GM23338 (cell line): ENCODE data around the gene TFB2M. TPM values are rescaled to one million over a fixed set of nuclear protein-coding genes. Genes with fewer than 3 reads are reported as not detected.

Source experiments
- EZH2phosphoT487 ChIP-seq: fragments of 200-600 bp; sonication (generic); IDR thresholded peaks from one replicate; pipeline ENCODE4 v1.8.1; 2018; ENCODE audit warnings: antibody characterized with exemption; ENCODE audit not compliant: unreplicated experiment
- POLR2AphosphoS5 ChIP-seq: IDR thresholded peaks from 2 replicates; pipeline ENCODE4 v1.6.1; 2016; ENCODE audit warnings: antibody characterized with exemption, low read depth
- STAT1 ChIP-seq: IDR thresholded peaks from one replicate; pipeline ENCODE4 v1.6.1; 2016; ENCODE audit warnings: antibody characterized with exemption; ENCODE audit not compliant: unreplicated experiment
- ZNF114 ChIP-seq: fragments of 250-450 bp; sonication (Bioruptor Pico); IDR thresholded peaks from 2 replicates; pipeline ENCODE4 v1.5.0; 2020; ENCODE audit warnings: mild to moderate bottlenecking, moderate library complexity
- ZNF331 ChIP-seq: fragments of 250-450 bp; sonication (Bioruptor Pico); IDR thresholded peaks from 2 replicates; pipeline ENCODE4 v1.5.0; 2020; ENCODE audit warnings: low read depth, mild to moderate bottlenecking, moderate library complexity
- polyA plus RNA-seq: library from polyadenylated mRNA; unstranded; fragments of >200 nt; fragmentation: Nextera tagmentation; extraction: Ambion mirVana; gene quantifications from 2 replicates; pipeline ENCODE4 v1.2.1, GENCODE V29; 2016
- total RNA-seq: library from RNA; depleted of rRNA; stranded (reverse); fragments of >200 nt; shearing (Covaris generic); gene quantifications from 2 replicates; pipeline ENCODE4 v1.2.3, GENCODE V29; 2014
- TF ChIP-seq, protein P1 (sequence below): fragments of 250-450 bp; sonication (Bioruptor Pico); IDR thresholded peaks from 2 replicates; pipeline ENCODE4 v1.5.0; 2020; ENCODE audit warnings: mild to moderate bottlenecking, moderate library complexity
- TF ChIP-seq, protein P2 (sequence below): IDR thresholded peaks from 2 replicates; pipeline ENCODE4 v1.6.1; 2016; ENCODE audit warnings: antibody characterized with exemption
- TF ChIP-seq, protein P3 (sequence below): IDR thresholded peaks from one replicate; pipeline ENCODE4 v1.6.1; 2018; ENCODE audit warnings: antibody characterized with exemption; ENCODE audit not compliant: unreplicated experiment

The TFB2M gene
- total and polyA plus RNA-seq, 2 experiments from 2014 or later: 18.7 to 24.9 TPM

DNA sequence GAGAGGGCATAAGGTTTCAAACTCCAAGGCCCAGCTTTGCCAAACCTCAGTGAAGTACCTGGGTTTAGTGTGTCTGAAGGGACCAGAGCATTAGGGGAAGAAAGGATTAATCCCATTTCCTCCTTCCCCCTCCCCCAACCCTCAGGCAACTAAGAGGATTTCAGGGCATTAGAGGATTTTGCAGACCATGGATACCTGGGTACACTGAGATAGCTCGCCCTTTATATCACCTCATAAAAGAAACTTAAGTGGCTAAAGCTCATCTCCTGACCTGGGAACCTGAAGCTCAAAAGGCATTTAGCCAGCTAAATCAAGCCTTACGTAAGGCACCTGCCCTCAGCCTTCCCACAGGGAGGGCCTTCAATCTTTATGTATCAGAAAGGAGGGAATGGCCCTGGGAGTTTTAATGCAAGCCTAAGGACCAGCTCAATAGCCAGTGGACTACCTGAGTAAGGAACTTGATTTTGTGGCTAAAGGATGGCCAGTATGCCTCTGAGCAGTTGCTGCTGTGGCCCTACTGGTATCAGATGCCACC, 32.6 kb downstream of the TFB2M start (continued):
- TF ChIP-seq, protein P1, sequence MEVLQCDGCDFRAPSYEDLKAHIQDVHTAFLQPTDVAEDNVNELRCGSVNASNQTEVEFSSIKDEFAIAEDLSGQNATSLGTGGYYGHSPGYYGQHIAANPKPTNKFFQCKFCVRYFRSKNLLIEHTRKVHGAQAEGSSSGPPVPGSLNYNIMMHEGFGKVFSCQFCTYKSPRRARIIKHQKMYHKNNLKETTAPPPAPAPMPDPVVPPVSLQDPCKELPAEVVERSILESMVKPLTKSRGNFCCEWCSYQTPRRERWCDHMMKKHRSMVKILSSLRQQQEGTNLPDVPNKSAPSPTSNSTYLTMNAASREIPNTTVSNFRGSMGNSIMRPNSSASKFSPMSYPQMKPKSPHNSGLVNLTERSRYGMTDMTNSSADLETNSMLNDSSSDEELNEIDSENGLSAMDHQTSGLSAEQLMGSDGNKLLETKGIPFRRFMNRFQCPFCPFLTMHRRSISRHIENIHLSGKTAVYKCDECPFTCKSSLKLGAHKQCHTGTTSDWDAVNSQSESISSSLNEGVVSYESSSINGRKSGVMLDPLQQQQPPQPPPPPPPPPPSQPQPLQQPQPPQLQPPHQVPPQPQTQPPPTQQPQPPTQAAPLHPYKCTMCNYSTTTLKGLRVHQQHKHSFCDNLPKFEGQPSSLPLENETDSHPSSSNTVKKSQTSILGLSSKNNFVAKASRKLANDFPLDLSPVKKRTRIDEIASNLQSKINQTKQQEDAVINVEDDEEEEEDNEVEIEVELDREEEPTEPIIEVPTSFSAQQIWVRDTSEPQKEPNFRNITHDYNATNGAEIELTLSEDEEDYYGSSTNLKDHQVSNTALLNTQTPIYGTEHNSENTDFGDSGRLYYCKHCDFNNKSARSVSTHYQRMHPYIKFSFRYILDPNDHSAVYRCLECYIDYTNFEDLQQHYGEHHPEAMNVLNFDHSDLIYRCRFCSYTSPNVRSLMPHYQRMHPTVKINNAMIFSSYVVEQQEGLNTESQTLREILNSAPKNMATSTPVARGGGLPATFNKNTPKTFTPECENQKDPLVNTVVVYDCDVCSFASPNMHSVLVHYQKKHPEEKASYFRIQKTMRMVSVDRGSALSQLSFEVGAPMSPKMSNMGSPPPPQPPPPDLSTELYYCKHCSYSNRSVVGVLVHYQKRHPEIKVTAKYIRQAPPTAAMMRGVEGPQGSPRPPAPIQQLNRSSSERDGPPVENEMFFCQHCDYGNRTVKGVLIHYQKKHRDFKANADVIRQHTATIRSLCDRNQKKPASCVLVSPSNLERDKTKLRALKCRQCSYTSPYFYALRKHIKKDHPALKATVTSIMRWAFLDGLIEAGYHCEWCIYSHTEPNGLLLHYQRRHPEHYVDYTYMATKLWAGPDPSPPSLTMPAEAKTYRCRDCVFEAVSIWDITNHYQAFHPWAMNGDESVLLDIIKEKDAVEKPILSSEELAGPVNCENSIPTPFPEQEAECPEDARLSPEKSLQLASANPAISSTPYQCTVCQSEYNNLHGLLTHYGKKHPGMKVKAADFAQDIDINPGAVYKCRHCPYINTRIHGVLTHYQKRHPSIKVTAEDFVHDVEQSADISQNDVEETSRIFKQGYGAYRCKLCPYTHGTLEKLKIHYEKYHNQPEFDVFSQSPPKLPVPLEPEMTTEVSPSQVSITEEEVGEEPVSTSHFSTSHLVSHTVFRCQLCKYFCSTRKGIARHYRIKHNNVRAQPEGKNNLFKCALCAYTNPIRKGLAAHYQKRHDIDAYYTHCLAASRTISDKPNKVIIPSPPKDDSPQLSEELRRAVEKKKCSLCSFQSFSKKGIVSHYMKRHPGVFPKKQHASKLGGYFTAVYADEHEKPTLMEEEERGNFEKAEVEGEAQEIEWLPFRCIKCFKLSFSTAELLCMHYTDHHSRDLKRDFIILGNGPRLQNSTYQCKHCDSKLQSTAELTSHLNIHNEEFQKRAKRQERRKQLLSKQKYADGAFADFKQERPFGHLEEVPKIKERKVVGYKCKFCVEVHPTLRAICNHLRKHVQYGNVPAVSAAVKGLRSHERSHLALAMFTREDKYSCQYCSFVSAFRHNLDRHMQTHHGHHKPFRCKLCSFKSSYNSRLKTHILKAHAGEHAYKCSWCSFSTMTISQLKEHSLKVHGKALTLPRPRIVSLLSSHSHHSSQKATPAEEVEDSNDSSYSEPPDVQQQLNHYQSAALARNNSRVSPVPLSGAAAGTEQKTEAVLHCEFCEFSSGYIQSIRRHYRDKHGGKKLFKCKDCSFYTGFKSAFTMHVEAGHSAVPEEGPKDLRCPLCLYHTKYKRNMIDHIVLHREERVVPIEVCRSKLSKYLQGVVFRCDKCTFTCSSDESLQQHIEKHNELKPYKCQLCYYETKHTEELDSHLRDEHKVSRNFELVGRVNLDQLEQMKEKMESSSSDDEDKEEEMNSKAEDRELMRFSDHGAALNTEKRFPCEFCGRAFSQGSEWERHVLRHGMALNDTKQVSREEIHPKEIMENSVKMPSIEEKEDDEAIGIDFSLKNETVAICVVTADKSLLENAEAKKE: no peak
- TF ChIP-seq ZNF114 (CRISPR knock-in tag) (no peak), POLR2AphosphoS5 (no peak), STAT1 (no peak), ZNF331 (CRISPR knock-in tag) (no peak), EZH2phosphoT487 (no peak)
- TF ChIP-seq, protein P2, sequence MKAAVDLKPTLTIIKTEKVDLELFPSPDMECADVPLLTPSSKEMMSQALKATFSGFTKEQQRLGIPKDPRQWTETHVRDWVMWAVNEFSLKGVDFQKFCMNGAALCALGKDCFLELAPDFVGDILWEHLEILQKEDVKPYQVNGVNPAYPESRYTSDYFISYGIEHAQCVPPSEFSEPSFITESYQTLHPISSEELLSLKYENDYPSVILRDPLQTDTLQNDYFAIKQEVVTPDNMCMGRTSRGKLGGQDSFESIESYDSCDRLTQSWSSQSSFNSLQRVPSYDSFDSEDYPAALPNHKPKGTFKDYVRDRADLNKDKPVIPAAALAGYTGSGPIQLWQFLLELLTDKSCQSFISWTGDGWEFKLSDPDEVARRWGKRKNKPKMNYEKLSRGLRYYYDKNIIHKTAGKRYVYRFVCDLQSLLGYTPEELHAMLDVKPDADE: no peak
- TF ChIP-seq, protein P3, sequence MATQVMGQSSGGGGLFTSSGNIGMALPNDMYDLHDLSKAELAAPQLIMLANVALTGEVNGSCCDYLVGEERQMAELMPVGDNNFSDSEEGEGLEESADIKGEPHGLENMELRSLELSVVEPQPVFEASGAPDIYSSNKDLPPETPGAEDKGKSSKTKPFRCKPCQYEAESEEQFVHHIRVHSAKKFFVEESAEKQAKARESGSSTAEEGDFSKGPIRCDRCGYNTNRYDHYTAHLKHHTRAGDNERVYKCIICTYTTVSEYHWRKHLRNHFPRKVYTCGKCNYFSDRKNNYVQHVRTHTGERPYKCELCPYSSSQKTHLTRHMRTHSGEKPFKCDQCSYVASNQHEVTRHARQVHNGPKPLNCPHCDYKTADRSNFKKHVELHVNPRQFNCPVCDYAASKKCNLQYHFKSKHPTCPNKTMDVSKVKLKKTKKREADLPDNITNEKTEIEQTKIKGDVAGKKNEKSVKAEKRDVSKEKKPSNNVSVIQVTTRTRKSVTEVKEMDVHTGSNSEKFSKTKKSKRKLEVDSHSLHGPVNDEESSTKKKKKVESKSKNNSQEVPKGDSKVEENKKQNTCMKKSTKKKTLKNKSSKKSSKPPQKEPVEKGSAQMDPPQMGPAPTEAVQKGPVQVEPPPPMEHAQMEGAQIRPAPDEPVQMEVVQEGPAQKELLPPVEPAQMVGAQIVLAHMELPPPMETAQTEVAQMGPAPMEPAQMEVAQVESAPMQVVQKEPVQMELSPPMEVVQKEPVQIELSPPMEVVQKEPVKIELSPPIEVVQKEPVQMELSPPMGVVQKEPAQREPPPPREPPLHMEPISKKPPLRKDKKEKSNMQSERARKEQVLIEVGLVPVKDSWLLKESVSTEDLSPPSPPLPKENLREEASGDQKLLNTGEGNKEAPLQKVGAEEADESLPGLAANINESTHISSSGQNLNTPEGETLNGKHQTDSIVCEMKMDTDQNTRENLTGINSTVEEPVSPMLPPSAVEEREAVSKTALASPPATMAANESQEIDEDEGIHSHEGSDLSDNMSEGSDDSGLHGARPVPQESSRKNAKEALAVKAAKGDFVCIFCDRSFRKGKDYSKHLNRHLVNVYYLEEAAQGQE: no peak
